ENCODE measurements around the gene HOXB2. TPM values are rescaled to one million over a fixed set of nuclear protein-coding genes. Genes with fewer than 3 reads are reported as not detected.

The HOXB2 gene
- total RNA-seq, 1 experiment from 2014 or later: 34.5 TPM

- Histone ChIP-seq H3K27ac (ENCODE audit: low read depth, low read length, poor library complexity, severe bottlenecking) (no peak overlapping the region), H3K36me3 (ENCODE audit: insufficient read depth, low read length, poor library complexity, severe bottlenecking) (no peaks in the 10 kb centered on the region), H3K27me3 (replicated peaks; ENCODE audit: insufficient read depth, low read depth, low read length, poor library complexity) (no peaks in the 10 kb centered on the region), H3K9me3 (ENCODE audit: low read depth, low read length, poor library complexity, severe bottlenecking) (no peaks in the 10 kb centered on the region), H3K4me1 (ENCODE audit: insufficient read depth, low read length, poor library complexity, severe bottlenecking) (peaks cover 41% of the 10 kb centered on the region), H3K4me3 (ENCODE audit: low read depth, low read length, poor library complexity, severe bottlenecking) (no peak overlapping the region)
- ChIA-PET POLR2A (ENCODE audit: low non-redundant PET) (interaction anchor here (0.6 kb wide), 1 partner anchor 28 kb away, joined by 9 read pairs; no protein-coding TSS in a partner anchor), CTCF (no interaction called here)
- intact Hi-C loops (cut with micrococcal nuclease; ENCODE audit: unreplicated experiment): no loop called here
- BruUV-seq (replicated peaks): no TSS peak
- TF ChIP-seq EZH2 (IDR thresholded peaks at IDR 0.05; ENCODE audit: borderline replicate concordance, low read depth, low read length, poor library complexity, severe bottlenecking): no peak
- no peak for TF ChIP-seq CTCF (conservative IDR thresholded peaks at IDR 0.05; ENCODE audit: low read depth, low read length)
- no peak for DNase-seq (ENCODE audit: low spot score)
Measured at GRCh38 chr17:48575066-48575582, 30.2 kb upstream of the HOXB2 start.

GRCh38 chr17:48574505-48575065, 29.7 kb upstream of the HOXB2 start:
- intact Hi-C loops (cut with micrococcal nuclease; ENCODE audit: unreplicated experiment): no loop called here
- BruUV-seq (replicated peaks): no TSS peak
- DNase-seq (ENCODE audit: low spot score): no peak
- no peak overlapping the region for H3K27ac ChIP-seq (ENCODE audit: low read depth, low read length, poor library complexity, severe bottlenecking)
- no peaks in the 10 kb centered on the region for H3K36me3 ChIP-seq (ENCODE audit: insufficient read depth, low read length, poor library complexity, severe bottlenecking)
- H3K9me3 ChIP-seq (ENCODE audit: low read depth, low read length, poor library complexity, severe bottlenecking): no peaks in the 10 kb centered on the region
- peaks cover 41% of the 10 kb centered on the region for H3K4me1 ChIP-seq (ENCODE audit: insufficient read depth, low read length, poor library complexity, severe bottlenecking)
- ChIA-PET POLR2A (ENCODE audit: low non-redundant PET) (interaction anchor here (0.6 kb wide), 1 partner anchor 27 kb away, joined by 9 read pairs; no protein-coding TSS in a partner anchor), CTCF (no interaction called here)
- TF ChIP-seq EZH2 (IDR thresholded peaks at IDR 0.05; ENCODE audit: borderline replicate concordance, low read depth, low read length, poor library complexity, severe bottlenecking): no peak
- no peak for TF ChIP-seq CTCF (conservative IDR thresholded peaks at IDR 0.05; ENCODE audit: low read depth, low read length)
- no peaks in the 10 kb centered on the region for H3K27me3 ChIP-seq (replicated peaks; ENCODE audit: insufficient read depth, low read depth, low read length, poor library complexity)
- H3K4me3 ChIP-seq (ENCODE audit: low read depth, low read length, poor library complexity, severe bottlenecking): no peak overlapping the region

GRCh38 chr17:48571826-48572417, 27.0 kb upstream of the HOXB2 start:
- H3K36me3 ChIP-seq (ENCODE audit: insufficient read depth, low read length, poor library complexity, severe bottlenecking): no peaks in the 10 kb centered on the region
- CTCF ChIA-PET: no interaction called here
- peak overlapping the region; percentile 20 for H3K27ac ChIP-seq (ENCODE audit: low read depth, low read length, poor library complexity, severe bottlenecking)
- no peak for TF ChIP-seq EZH2 (IDR thresholded peaks at IDR 0.05; ENCODE audit: borderline replicate concordance, low read depth, low read length, poor library complexity, severe bottlenecking)
- TF ChIP-seq CTCF (conservative IDR thresholded peaks at IDR 0.05; ENCODE audit: low read depth, low read length): no peak
- H3K4me1 ChIP-seq (ENCODE audit: insufficient read depth, low read length, poor library complexity, severe bottlenecking): peaks cover 64% of the 10 kb centered on the region
- no peak for DNase-seq (ENCODE audit: low spot score)
- H3K9me3 ChIP-seq (ENCODE audit: low read depth, low read length, poor library complexity, severe bottlenecking): no peaks in the 10 kb centered on the region
- intact Hi-C loops (cut with micrococcal nuclease; ENCODE audit: unreplicated experiment): no loop called here
- H3K4me3 ChIP-seq (ENCODE audit: low read depth, low read length, poor library complexity, severe bottlenecking): no peak overlapping the region
- no TSS peak for BruUV-seq (replicated peaks)
- POLR2A ChIA-PET (ENCODE audit: low non-redundant PET): interaction anchor here (0.7 kb wide), 1 partner anchor 14 kb away, joined by 3 read pairs; no protein-coding TSS in a partner anchor
- H3K27me3 ChIP-seq (replicated peaks; ENCODE audit: insufficient read depth, low read depth, low read length, poor library complexity): no peaks in the 10 kb centered on the region

Data from A673 (cell line).